ENCODE data around the gene FBLN2. TPM values are rescaled to one million over a fixed set of nuclear protein-coding genes. Genes with fewer than 3 reads are reported as not detected.
A peak's percentile ranks its signal among the peaks of the same experiment; 100 is the strongest.

FBLN2 gene
- total RNA-seq, 1 experiment from 2014 or later: not detected

DNA sequence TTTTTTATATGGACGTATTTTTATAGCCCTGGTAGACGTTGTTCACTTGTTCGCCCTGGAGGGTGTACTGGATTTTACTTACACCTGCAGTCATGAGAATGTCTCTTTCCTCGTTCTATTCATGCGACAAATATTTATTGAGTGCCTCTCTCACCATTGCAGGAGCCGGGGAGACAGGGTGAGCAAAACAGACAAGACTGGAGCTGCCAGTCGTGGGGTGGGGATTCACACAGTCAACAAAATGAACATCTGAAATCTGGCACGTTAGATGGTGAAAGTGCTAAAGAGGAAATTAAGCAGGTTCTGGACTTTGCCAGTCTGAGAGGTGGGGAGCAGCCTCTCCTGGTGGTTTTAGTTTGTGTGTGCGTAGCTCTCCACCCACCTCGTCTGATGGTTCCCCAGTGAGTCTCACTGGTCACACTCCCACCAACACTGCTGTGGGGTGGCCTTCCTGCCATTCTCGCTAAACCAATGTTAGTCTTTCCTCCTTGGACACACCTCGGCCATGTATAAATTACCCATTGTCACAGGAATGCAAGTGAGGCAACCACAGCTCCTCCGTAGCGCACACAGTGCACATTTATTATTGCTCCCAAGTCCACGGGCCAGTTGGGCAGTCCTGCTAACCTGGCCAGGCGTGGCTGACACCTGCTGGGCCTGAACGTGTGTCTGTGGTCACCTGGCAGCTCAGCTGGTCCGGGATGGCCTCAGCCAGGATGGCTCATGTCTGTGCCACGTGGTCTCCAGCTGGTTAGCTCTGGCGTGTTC is 31.5 kb downstream of the FBLN2 start:
- no peak for DNase-seq
- H3K36me3 ChIP-seq: no peaks in the 10 kb centered on the region
- H3K27me3 ChIP-seq: peaks cover 13% of the 10 kb centered on the region; the same call in 1 of the 2 replicates
- no peak overlapping the region for H3K4me3 ChIP-seq
- H3K27ac ChIP-seq: no peak overlapping the region
- no peaks in the 10 kb centered on the region for H3K4me1 ChIP-seq
- no peaks in the 10 kb centered on the region for H3K9me3 ChIP-seq (replicated peaks)

DNA sequence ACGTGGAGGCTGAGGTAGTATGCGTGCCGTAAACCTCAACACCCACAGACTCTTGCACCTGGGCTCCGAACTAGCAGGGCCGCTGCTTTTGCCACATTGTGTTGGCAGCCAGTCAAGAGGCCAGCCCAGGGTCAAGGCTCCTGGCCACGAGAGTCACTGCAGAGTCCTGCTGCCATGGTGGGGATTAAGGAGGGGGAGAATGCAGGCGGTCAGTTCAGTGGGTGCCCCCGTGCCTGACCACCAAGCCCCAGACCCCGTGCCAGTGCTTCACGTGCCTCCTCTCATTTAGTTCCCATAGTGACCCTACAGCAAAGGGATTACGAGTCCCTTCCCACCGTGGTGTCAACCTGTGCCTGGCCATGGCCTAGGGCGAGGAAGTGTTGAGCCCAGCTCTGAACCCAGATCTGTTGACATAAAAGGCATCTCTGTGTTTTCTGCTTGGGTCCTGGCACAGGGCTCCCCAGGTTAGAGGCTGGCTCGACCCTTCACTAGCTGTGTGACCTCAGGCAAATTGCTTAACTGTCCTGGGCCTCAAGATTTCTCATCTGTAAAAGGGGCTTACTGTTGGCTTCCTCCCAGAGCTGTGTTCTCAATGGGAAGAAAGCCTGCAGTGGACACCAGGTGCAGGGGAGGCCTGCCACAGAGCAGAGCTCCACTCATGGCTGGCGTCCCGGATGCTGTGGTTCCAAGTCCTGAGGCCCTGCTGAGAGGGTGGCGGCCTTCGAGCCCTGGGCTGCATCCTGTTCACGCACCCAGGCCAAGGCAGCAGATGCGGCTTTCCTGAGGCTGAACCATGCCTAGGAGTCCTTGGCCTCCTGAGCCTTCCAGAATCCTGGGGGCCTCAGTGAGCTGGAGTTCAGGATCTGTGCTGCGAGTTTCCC is 32.8 kb downstream of the FBLN2 start:
- no peaks in the 10 kb centered on the region for H3K9me3 ChIP-seq (replicated peaks)
- H3K27me3 ChIP-seq: peaks cover 10% of the 10 kb centered on the region; the same call in 1 of the 2 replicates
- no peak overlapping the region for H3K4me3 ChIP-seq
- no peaks in the 10 kb centered on the region for H3K4me1 ChIP-seq
- H3K36me3 ChIP-seq: no peaks in the 10 kb centered on the region
- DNase-seq: peak; percentile 14 to 19
- no peak overlapping the region for H3K27ac ChIP-seq

DNA sequence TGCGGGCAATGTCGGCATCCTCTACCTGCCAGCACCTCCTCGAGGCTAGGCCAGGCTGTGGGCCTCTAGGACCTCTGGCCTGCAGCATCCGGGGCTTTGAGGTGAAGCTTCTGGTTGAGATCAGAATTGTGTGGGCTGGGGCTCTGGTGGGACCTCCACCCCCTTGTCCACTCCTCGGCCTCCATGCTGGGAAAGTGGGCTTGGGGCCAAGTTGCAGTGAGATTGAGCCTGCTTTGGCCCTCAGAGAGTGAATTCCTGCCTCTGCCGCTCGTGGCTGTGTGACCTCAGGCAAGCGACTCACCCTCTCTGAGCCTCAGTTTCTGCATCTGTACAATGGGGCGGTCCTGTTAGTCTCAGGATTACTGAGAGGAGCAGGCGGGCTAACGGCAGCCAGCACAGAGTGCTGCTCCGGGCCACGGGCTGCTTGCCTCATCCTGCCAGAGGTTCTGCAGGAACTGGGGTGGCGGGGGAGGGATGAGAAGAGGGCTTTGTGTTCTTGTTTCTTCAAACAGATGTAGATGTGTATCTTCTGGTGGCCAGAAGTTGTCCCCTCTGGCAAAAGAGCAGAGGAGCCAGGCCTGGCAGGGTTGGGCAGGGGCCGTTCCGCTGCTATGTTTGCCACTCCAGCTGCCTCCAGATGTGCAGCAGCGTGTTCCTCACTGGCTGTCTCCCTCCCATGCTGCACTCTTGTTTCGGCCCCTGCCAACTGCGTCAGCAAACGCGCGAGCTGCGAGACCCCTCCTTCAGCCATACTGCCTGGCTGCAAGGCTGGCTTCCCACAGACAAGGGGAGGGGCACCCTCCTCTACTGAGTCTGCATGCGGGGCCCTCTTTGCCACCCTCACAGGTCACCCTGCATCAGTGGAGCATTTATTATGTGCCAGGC is 33.7 kb downstream of the FBLN2 start:
- Histone ChIP-seq H3K9me3 (replicated peaks) (no peaks in the 10 kb centered on the region), H3K27ac (no peak overlapping the region), H3K4me1 (no peaks in the 10 kb centered on the region), H3K4me3 (no peak overlapping the region), H3K27me3 (peaks cover 10% of the 10 kb centered on the region; the same call in 1 of the 2 replicates), H3K36me3 (no peaks in the 10 kb centered on the region)
- DNase-seq: no peak

DNA sequence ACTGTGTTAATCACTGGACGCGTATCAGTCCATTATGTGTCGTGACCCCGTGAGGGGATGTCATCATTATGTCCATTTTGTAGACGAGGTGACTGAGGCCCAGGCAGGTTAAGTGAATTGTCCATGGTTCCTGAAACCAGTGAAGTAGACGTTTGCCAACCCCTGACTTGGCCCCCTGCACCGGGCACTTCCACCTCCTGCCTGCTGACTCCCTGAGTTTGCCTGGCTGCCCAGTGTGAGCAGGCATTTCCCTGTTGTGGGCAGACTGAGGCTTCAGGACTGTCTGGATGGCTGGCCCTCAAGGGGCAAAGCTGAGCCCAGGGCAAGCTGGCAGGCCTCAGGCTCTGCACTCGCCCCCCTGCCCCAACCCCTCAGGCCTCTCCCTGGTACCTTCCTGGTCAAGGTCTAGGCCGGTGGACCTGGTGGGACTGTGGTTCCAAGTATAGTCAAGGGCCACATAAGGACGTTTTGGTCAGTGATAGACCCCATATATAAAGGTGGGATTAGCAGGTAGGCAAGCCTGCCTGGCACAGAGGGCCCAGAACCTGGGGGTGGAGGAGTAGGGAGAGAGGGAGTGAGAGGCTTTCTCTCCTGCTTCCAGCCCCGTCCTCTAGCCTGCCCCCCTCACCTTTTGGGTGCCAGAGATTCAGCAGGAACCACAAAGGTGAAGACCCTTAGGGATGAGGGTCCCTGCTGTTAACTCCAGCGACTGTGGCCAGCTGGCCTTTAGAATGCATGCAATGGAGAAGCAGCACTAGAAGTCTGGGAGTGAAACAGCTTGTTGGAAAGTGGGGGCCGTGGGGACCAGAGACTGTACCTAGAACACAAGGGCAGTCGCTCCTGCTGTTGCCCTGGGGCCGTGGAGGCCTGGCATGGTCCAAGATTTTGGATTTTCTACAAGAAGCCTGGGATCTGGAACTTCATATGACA is 34.6 kb downstream of the FBLN2 start:
- DNase-seq: no peak
- H3K27ac ChIP-seq: no peak overlapping the region
- H3K36me3 ChIP-seq: no peaks in the 10 kb centered on the region
- H3K27me3 ChIP-seq: peaks cover 10% of the 10 kb centered on the region; the same call in 1 of the 2 replicates
- no peaks in the 10 kb centered on the region for H3K9me3 ChIP-seq (replicated peaks)
- no peak overlapping the region for H3K4me3 ChIP-seq
- H3K4me1 ChIP-seq: no peaks in the 10 kb centered on the region

DNA sequence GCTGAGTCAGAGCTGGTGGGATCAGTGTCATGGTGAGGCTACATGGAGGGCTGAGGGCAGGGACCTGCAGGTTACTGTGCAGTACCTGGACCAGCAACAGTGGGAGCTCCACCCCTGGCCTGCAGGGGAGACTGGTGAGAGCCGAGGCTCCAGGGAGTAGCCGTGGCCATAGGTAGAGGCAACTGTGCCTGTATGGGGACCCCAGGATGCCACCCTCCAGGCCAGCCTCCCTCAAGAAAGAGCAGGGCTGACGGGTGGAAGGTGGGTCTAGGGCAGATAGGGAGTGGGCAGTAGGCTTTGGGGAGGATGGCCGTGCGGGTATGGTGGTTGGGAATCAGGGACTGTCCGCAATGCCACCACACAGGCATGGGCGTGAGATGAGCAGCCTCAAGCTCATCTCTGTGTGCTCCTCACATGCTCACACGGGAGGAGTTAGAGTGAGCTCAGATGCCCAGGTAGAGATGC is 35.5 kb downstream of the FBLN2 start:
- Histone ChIP-seq H3K4me1 (no peaks in the 10 kb centered on the region), H3K27ac (no peak overlapping the region), H3K36me3 (no peaks in the 10 kb centered on the region), H3K4me3 (no peak overlapping the region), H3K27me3 (peaks cover 10% of the 10 kb centered on the region; the same call in 1 of the 2 replicates), H3K9me3 (replicated peaks) (no peaks in the 10 kb centered on the region)
- no peak for DNase-seq

DNA sequence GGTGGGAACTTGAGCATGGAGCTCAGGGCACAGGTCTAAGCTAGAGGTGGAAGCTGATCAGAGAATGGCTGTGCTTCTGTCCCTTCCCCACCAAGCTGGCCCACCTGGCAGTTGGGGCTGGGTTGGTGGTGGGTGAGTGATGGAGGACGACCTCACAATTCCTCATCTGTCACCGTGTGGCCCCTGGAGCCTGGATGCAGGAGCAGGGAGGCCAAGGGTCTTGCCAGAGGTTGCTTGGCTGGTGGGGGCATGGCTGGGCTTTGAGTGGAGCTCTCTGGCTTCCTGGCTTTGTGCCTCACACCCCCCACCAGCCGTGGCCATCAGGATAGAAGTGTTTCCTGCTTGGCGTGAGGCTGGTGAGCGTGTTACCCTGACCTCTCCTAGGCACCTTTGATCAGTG is 36.0 kb downstream of the FBLN2 start:
- Histone ChIP-seq H3K27me3 (peaks cover 10% of the 10 kb centered on the region; the same call in 1 of the 2 replicates), H3K9me3 (replicated peaks) (no peaks in the 10 kb centered on the region), H3K36me3 (no peaks in the 10 kb centered on the region), H3K27ac (no peak overlapping the region), H3K4me3 (no peak overlapping the region), H3K4me1 (no peaks in the 10 kb centered on the region)
- no peak for DNase-seq

DNA sequence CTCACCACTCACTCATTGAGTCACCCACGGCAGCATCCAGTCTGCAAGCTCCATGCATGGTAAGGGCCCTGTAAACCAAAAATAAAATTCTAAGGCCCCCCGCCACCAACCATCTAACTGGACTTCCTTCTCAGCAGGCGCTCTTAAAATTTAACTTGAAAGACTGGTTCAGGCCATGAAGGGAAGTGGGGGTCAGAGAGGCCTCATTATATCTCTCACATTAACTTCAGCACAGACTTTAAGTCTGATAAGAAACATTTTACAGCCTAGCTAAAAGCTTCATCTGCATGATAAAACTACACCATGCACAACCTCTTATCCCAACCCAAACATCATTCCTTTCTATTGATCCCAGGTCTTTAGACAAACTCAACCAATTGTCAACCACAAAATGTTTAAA is 38.5 kb downstream of the FBLN2 start:
- Histone ChIP-seq H3K4me3 (no peak overlapping the region), H3K27me3 (peaks cover 10% of the 10 kb centered on the region; the same call in 1 of the 2 replicates), H3K9me3 (replicated peaks) (no peaks in the 10 kb centered on the region), H3K36me3 (no peaks in the 10 kb centered on the region), H3K27ac (no peak overlapping the region), H3K4me1 (no peaks in the 10 kb centered on the region)
- DNase-seq: no peak

DNA sequence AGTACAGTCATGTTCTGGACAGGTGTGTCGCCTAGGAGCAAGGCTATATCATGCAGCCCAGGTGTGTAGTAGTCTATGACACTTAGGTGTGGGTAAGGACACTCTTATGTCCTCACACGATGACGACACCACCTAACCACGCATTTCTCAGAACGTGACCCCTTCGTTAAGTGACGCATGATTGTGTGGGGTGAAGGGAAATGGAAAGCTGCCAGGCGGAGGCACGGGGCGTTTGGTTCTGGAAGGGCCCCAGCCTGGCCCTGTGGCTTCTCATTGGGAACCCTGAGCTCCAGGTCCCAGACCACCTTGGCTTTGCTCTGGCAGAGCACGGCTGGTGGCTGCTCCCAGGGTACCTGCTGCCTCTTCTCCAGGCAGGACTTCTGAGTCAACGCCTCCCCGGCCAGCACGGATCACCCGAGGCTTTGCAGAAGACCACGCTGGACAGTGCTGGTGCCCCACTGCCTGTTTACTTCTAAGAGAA is 39.3 kb downstream of the FBLN2 start:
- no peak overlapping the region for H3K4me3 ChIP-seq
- H3K9me3 ChIP-seq (replicated peaks): no peaks in the 10 kb centered on the region
- H3K27me3 ChIP-seq: peaks cover 10% of the 10 kb centered on the region; the same call in 1 of the 2 replicates
- no peak for DNase-seq
- no peaks in the 10 kb centered on the region for H3K36me3 ChIP-seq
- no peak overlapping the region for H3K27ac ChIP-seq
- H3K4me1 ChIP-seq: no peaks in the 10 kb centered on the region; the same call in 1 of the 2 replicates

DNA sequence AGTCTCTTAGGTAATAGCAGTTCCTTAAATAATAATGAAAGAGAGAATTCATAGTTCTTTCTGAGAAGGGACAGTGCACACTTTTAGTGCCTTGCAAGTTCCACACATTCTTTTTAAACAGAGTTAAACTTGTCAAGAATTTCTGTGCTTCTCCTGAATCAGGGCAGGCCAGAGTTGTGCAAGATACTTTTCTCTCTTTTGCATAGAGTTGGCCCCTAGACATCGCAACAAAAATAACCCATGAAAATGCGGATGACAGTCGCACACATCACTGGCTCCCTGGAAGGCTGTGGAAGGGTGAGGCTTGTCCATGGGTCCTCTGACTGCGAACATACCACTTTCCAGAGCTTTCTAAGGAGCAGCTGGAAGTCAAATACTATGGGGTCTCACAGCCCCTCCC is 40.1 kb downstream of the FBLN2 start:
- no peak for DNase-seq
- Histone ChIP-seq H3K27me3 (peaks cover 10% of the 10 kb centered on the region; the same call in 1 of the 2 replicates), H3K9me3 (replicated peaks) (no peaks in the 10 kb centered on the region), H3K4me1 (no peaks in the 10 kb centered on the region; the same call in 1 of the 2 replicates), H3K36me3 (no peaks in the 10 kb centered on the region), H3K4me3 (no peak overlapping the region), H3K27ac (no peak overlapping the region)

DNA sequence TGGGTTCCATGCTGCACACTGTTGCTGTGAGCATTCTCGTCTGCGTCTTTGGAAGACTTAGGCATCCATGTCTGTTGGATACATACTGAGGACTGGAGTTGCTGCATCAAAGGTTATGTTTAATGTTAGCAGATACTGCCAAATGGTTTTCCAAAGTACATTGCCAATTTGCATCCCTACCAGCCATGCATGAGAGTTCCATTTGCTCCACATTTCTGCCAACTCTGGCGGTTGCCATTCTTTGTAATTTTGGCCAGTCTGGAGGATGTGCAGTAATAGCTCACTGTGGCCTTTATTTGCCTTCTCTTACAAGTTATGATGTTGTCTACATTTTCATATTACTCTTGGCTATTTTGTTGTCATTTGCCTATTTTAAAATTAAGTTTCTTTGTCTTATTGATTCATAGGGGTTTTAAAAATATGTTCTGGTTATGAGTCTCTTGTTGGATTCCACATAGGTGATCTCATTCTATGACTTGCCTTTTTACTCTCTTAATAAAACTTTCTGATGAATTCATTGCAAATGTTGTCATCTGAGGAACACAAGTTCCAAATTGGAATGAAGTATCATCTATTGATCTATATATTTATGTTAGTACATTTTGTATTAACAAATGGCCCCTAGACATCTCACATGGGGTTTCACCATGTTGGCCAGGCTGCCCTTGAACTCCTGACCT is 42.1 kb downstream of the FBLN2 start:
- no peak overlapping the region for H3K4me3 ChIP-seq
- H3K36me3 ChIP-seq: no peaks in the 10 kb centered on the region
- H3K27ac ChIP-seq: no peak overlapping the region
- no peaks in the 10 kb centered on the region for H3K9me3 ChIP-seq (replicated peaks)
- H3K27me3 ChIP-seq: no peaks in the 10 kb centered on the region; the same call in 1 of the 2 replicates
- DNase-seq: no peak
- no peaks in the 10 kb centered on the region; the same call in 1 of the 2 replicates for H3K4me1 ChIP-seq

DNA sequence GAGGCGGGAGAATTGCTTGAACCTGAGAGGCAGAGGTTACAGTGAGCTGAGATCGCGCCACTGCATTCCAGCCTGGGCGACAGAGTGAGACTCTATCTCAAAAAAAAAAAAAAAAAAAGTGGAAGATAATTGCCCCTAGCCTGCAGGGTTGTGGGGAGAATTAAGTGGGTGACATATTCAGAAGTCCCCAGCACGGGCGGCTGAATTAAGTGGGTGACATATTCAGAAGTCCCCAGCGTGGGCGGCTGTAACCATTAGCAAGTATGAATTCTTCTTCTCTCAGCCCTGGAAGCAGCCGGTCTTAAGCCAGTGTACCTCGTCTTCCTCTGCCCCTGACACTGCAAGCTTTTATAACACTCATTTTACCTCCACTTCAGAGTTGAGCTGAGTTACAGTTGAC is 44.7 kb downstream of the FBLN2 start:
- Histone ChIP-seq H3K27ac (no peak overlapping the region), H3K36me3 (no peaks in the 10 kb centered on the region), H3K4me1 (no peaks in the 10 kb centered on the region; the same call in 1 of the 2 replicates), H3K9me3 (replicated peaks) (no peaks in the 10 kb centered on the region), H3K4me3 (no peak overlapping the region), H3K27me3 (no peaks in the 10 kb centered on the region; the same call in 1 of the 2 replicates)
- DNase-seq: no peak

DNA sequence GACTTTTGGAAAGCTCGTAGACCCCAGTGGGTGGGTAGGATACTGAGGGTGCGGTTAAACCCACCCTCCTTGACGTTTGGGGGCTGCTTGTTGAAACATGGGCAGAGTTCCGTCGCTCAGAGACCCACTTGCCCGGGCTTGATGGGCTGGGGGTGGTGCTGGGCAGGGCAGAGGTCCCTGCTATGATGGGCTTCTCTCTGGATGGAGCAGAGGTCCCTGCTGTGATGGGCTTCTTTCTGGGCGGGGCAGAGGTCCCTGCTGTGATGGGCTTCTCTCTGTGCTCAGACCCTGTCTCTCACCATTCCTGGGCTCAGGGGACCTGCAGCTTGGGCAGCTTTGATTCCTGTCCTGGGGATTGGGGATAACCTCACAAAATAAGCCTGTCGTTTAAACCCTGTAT is 45.2 kb downstream of the FBLN2 start:
- H3K27me3 ChIP-seq: no peaks in the 10 kb centered on the region; the same call in 1 of the 2 replicates
- no peak overlapping the region for H3K27ac ChIP-seq
- DNase-seq: no peak
- H3K9me3 ChIP-seq (replicated peaks): no peaks in the 10 kb centered on the region
- no peaks in the 10 kb centered on the region; the same call in 1 of the 2 replicates for H3K4me1 ChIP-seq
- no peaks in the 10 kb centered on the region for H3K36me3 ChIP-seq
- no peak overlapping the region for H3K4me3 ChIP-seq

DNA sequence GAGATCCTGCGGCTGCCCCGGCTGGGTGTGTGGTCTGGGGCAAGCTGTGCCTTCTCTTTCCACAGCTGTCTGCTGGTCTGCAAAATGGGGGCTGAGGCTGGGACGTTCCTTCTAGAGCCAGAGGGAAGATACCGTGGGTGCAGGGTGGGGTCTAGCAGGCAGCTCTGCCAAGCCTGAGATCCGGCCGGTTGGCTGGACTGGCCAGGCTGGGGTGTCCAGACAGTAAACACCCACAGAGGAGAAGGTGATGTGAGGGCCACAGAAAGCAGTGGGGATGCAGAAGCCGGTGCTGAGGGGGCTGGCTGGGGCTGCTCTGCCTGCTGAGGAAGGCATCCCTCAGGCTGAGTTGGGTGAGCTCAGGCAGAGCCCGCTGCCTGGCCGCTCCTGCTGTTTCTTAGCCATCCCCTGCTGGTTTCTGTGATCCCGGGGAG is 46.1 kb downstream of the FBLN2 start:
- no peaks in the 10 kb centered on the region; the same call in 1 of the 2 replicates for H3K4me1 ChIP-seq
- no peaks in the 10 kb centered on the region for H3K9me3 ChIP-seq (replicated peaks)
- H3K27ac ChIP-seq: no peak overlapping the region
- H3K27me3 ChIP-seq: no peaks in the 10 kb centered on the region; the same call in 1 of the 2 replicates
- H3K4me3 ChIP-seq: no peak overlapping the region
- no peaks in the 10 kb centered on the region for H3K36me3 ChIP-seq
- no peak for DNase-seq
